ENCODE data around the gene NPDC1. TPM values are rescaled to one million over a fixed set of nuclear protein-coding genes. Genes with fewer than 3 reads are reported as not detected.

Gene NPDC1
- total RNA-seq, 3 donors from 2014 or later: 21.9 to 63.9 (median 63.1) TPM

DNA sequence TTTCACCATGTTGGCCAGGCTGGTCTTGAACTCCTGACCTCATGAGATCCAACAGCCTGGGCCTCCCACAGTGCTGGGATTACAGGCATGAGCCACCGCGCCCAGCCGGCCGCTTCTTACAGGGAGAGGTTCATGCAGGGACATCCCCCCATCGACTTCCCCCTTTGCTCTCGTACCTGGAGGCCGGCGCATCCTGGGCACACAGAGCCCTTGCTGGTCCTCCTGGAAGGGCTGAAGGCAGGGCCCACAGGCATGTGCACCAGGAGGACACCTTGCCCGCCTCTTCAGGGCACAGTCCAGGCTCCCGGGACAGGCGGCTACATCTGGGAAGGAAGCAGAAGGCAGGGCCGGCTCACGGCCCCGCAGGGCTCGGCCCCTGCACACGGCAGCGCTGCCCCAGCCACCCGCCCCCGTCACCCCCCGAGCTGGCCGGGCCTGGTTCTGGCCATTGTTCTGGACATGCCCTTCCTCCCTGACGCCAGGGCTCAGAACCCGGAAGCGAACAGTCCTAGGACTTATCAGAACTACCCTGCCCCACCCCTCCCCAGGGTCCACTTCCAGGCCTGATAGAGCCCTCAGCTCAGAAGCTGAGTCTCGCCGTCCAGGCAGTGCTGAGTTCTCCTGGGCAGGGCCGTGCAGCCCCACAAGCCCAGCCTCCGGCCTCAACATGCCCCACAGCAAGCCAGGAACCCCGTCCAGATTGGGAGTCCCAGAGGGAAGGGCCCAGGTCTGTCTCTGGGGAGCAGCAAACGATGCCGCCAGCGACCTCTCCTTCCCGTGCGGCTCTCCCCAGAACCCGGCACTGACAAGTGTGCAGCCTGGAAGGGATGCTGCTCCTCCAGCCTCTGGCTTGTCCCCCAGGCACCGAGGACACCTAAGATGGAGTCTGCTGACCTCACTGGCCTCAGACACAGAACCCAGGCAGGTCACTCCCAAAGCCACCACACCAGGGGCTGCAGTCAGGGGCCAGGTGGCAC, 2.9 kb downstream of the NPDC1 start:
- peak overlapping the region in 1 of 2 donors; percentile 66 for H3K27ac ChIP-seq
- peaks cover 0 to 11% of the 10 kb centered on the region in 2 donors for H3K27me3 ChIP-seq
- no peaks in the 10 kb centered on the region for H3K36me3 ChIP-seq
- no peaks in the 10 kb centered on the region for H3K9me3 ChIP-seq
- intact Hi-C loops (cut with DNase I; ENCODE audit: low total_unique reads): no loop called here
- H3K4me3 ChIP-seq: peak overlapping the region; percentile 15 to 91 (median 28)
- TF ChIP-seq, protein P1, sequence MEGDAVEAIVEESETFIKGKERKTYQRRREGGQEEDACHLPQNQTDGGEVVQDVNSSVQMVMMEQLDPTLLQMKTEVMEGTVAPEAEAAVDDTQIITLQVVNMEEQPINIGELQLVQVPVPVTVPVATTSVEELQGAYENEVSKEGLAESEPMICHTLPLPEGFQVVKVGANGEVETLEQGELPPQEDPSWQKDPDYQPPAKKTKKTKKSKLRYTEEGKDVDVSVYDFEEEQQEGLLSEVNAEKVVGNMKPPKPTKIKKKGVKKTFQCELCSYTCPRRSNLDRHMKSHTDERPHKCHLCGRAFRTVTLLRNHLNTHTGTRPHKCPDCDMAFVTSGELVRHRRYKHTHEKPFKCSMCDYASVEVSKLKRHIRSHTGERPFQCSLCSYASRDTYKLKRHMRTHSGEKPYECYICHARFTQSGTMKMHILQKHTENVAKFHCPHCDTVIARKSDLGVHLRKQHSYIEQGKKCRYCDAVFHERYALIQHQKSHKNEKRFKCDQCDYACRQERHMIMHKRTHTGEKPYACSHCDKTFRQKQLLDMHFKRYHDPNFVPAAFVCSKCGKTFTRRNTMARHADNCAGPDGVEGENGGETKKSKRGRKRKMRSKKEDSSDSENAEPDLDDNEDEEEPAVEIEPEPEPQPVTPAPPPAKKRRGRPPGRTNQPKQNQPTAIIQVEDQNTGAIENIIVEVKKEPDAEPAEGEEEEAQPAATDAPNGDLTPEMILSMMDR (IDR thresholded peaks at IDR 0.05): no peak
- TF ChIP-seq POLR2A (IDR thresholded peaks at IDR 0.05) (no peak), POLR2AphosphoS5 (IDR thresholded peaks at IDR 0.05) (no peak)
- H3K4me1 ChIP-seq: peaks cover 10 to 12% of the 10 kb centered on the region in 2 donors
- DNase-seq (ENCODE audit: low spot score in 2 of 2): no peak

DNA sequence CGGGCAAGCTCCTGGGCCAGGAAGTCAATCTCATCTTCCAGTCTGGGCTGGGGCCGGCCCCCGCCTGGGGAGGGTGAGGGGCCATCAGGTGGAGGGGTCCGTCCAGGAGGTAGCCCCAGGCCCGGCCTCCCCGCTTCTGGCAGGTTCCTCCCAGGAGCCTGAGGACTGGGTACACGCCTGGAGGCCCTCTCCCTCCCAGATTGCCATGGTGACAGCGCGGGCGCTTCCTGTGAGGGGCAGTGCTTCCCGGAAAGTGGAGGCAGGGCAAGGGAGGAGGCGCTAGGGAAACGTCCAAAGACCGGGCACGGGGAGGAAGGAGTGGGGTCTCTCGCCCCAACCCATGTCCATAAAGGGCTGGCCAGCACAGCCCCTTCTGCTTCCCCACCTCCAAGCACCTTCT, 4.9 kb downstream of the NPDC1 start:
- H3K9me3 ChIP-seq: no peaks in the 10 kb centered on the region
- H3K4me3 ChIP-seq: peak overlapping the region in 2 of 3 donors; percentile 17 to 41
- H3K27ac ChIP-seq: no peak overlapping the region

DNA sequence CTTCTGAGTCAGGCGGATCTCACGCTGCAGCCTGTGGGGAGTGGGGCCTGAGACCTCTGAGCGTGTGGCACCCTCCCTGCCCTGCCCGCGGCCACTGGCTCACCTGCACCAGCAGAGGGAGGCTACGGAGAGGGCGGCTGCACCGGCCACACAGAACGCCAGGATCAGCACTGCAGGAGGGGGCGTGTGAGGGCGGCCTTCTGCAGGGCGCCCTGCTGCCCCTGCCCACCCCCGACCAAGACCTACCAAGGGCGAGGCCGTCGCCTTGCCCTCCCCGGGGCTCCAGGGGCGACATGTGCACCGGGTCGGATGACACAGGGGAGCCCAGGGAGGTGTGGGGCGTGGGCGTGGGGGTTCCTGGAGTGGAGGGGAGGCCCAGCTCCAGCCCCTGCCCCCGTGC, 5.4 kb downstream of the NPDC1 start:
- Histone ChIP-seq H3K9me3 (no peaks in the 10 kb centered on the region), H3K4me3 (peak overlapping the region in 2 of 3 donors; percentile 13 to 17), H3K4me1 (peaks cover 5 to 12% of the 10 kb centered on the region in 2 donors), H3K27ac (no peak overlapping the region), H3K36me3 (no peaks in the 10 kb centered on the region), H3K27me3 (no peaks in the 10 kb centered on the region)
- intact Hi-C loops (cut with DNase I; ENCODE audit: low total_unique reads): no loop called here
- DNase-seq (ENCODE audit: low spot score in 2 of 2): no peak
- TF ChIP-seq POLR2AphosphoS5 (IDR thresholded peaks at IDR 0.05) (no peak), POLR2A (IDR thresholded peaks at IDR 0.05) (no peak)
- TF ChIP-seq, protein P1 (IDR thresholded peaks at IDR 0.05): no peak

More for the DNA sequence above, 4.9 kb downstream of the NPDC1 start:
- peaks cover 9 to 12% of the 10 kb centered on the region in 2 donors for H3K4me1 ChIP-seq
- no peaks in the 10 kb centered on the region for H3K27me3 ChIP-seq
- DNase-seq (ENCODE audit: low spot score in 2 of 2): no peak
- intact Hi-C loops (cut with DNase I; ENCODE audit: low total_unique reads): no loop called here
- no peak for TF ChIP-seq POLR2A (IDR thresholded peaks at IDR 0.05)
- H3K36me3 ChIP-seq: no peaks in the 10 kb centered on the region

DNA sequence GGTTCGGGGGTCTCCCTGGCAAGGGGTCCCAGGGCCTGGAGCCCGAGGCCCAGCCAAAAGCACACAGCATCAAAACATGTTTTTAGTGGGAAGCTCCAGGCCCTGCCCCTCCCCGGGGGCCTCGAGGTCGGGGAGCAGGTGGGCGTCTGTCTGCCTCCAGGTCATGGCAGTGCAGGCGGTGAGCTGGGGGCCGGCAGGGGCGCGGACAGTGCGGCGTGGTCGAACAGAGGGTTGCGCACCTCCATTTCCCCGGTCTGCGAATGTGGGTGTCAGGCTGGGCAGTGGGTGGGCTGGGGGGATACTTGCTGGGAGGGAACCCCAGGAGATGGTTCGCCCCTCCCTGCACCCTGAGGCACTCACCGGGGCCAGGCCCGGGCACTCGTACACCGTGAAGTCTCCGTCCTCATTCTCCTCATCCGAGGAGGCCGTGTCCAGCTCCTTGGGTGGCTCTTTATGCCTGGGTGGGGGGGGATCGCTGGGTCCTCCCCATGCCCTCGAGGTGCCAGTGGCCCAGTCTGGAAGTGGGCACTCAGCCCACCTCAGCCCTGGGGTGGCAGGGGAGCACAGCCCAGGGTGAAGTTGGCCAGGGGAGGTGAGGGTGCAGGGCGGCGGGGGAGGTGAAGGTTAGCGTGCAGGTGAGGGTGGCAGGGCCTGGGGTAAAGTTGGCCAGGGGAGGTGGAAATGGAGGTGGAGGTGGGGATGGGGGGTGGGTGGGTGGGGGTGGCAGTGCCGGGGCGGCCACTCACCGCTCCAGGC, 6.2 kb downstream of the NPDC1 start:
- H3K9me3 ChIP-seq: no peaks in the 10 kb centered on the region
- TF ChIP-seq POLR2AphosphoS5 (IDR thresholded peaks at IDR 0.05) (no peak), POLR2A (IDR thresholded peaks at IDR 0.05) (no peak)
- TF ChIP-seq, protein P1 (IDR thresholded peaks at IDR 0.05): no peak
- no peak overlapping the region for H3K4me3 ChIP-seq
- H3K4me1 ChIP-seq: peaks cover 3 to 9% of the 10 kb centered on the region in 2 donors
- no peaks in the 10 kb centered on the region for H3K36me3 ChIP-seq
- no peak overlapping the region for H3K27ac ChIP-seq
- no peaks in the 10 kb centered on the region for H3K27me3 ChIP-seq
- intact Hi-C loops (cut with DNase I; ENCODE audit: low total_unique reads): no loop called here
- no peak for DNase-seq (ENCODE audit: low spot score in 2 of 2)

DNA sequence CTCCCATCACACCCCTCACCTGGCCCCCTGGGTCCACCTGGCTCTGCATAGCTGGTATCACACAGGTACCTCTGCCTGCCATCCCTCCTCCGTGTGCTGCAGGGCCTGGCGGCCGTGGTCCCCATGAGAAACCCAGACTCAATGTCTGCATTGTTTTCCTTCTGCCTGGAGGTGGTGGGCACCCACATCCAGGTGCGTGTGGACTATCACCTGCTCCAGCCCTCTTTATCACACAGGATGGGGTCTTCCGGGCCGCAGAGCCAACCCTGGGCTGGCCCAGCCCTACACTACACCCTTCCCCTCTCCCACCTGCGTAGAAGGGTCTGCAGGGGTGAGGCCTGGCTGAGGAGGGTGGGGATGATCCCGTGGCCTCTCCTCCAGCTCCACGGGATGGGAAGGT, 7.1 kb downstream of the NPDC1 start:
- no peak for DNase-seq (ENCODE audit: low spot score in 2 of 2)
- Histone ChIP-seq H3K4me1 (peaks cover 7 to 9% of the 10 kb centered on the region in 2 donors), H3K27me3 (no peaks in the 10 kb centered on the region), H3K27ac (no peak overlapping the region), H3K36me3 (no peaks in the 10 kb centered on the region), H3K4me3 (no peak overlapping the region), H3K9me3 (no peaks in the 10 kb centered on the region)
- no peak for TF ChIP-seq POLR2A (IDR thresholded peaks at IDR 0.05)
- no peak for TF ChIP-seq POLR2AphosphoS5 (IDR thresholded peaks at IDR 0.05)
- TF ChIP-seq, protein P1 (IDR thresholded peaks at IDR 0.05): no peak
- intact Hi-C loops (cut with DNase I; ENCODE audit: low total_unique reads): no loop called here

Measured in breast epithelium (tissue), 4 donors.